ENCODE measurements around the gene GNAQ. TPM values are rescaled to one million over a fixed set of nuclear protein-coding genes. Genes with fewer than 3 reads are reported as not detected.

The GNAQ gene
- total RNA-seq, 1 experiment from 2014 or later, result 28.7 TPM

DNA sequence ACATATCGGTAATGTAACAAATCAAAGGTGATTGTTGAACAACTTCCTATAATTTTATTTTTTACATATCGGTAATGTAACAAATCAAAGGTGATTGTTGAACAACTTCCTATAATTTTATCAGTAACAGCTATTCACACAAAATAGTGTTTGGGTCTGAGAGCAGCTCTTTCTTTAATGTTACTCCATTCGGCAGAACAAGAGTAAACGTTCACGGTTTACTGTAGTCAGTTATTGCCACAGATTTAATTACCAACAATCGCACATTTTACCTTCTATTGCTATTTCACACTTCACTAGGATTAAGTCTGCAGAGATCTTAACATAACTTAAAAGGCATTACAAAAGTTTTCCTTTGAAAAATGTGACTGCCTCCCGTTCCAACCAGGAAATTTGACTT is 6.4 kb downstream of the GNAQ start:
- peaks cover 70% of the 10 kb centered on the region for H3K79me2 ChIP-seq (ENCODE audit: insufficient read depth, low read length)

More for the DNA sequence above, 6.4 kb downstream of the GNAQ start:
- DNase-seq (ENCODE audit: low read depth, low spot score) (no peak), ATAC-seq (no peak)
- no peaks in the 10 kb centered on the region for H3K27me3 ChIP-seq (ENCODE audit: insufficient read depth, low read length)
- no peak overlapping the region for H3K9ac ChIP-seq (ENCODE audit: low read length)
- no peaks in the 10 kb centered on the region for H3K9me2 ChIP-seq (ENCODE audit: insufficient read depth)
- TF ChIP-seq CBX3 (IDR thresholded peaks at IDR 0.05; ENCODE audit: low read depth) (no peak), JUND (IDR thresholded peaks at IDR 0.05) (no peak), RAD21 (IDR thresholded peaks at IDR 0.05; ENCODE audit: low read depth) (no peak), EZH2 (IDR thresholded peaks at IDR 0.05) (no peak), SP1 (IDR thresholded peaks at IDR 0.05; ENCODE audit: low read depth) (no peak), CEBPB (IDR thresholded peaks at IDR 0.05; ENCODE audit: low read depth) (no peak), ELF1 (IDR thresholded peaks at IDR 0.05; ENCODE audit: borderline replicate concordance, low read depth) (no peak), EGR1 (IDR thresholded peaks at IDR 0.05; ENCODE audit: low read depth) (no peak), POLR2A (IDR thresholded peaks at IDR 0.05; ENCODE audit: borderline replicate concordance, extremely low read depth, insufficient read depth, insufficient read length) (no peak)
- TF ChIP-seq, protein P1, sequence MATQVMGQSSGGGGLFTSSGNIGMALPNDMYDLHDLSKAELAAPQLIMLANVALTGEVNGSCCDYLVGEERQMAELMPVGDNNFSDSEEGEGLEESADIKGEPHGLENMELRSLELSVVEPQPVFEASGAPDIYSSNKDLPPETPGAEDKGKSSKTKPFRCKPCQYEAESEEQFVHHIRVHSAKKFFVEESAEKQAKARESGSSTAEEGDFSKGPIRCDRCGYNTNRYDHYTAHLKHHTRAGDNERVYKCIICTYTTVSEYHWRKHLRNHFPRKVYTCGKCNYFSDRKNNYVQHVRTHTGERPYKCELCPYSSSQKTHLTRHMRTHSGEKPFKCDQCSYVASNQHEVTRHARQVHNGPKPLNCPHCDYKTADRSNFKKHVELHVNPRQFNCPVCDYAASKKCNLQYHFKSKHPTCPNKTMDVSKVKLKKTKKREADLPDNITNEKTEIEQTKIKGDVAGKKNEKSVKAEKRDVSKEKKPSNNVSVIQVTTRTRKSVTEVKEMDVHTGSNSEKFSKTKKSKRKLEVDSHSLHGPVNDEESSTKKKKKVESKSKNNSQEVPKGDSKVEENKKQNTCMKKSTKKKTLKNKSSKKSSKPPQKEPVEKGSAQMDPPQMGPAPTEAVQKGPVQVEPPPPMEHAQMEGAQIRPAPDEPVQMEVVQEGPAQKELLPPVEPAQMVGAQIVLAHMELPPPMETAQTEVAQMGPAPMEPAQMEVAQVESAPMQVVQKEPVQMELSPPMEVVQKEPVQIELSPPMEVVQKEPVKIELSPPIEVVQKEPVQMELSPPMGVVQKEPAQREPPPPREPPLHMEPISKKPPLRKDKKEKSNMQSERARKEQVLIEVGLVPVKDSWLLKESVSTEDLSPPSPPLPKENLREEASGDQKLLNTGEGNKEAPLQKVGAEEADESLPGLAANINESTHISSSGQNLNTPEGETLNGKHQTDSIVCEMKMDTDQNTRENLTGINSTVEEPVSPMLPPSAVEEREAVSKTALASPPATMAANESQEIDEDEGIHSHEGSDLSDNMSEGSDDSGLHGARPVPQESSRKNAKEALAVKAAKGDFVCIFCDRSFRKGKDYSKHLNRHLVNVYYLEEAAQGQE (IDR thresholded peaks at IDR 0.05; ENCODE audit: low read depth), result no peak
- TF ChIP-seq, protein P2, sequence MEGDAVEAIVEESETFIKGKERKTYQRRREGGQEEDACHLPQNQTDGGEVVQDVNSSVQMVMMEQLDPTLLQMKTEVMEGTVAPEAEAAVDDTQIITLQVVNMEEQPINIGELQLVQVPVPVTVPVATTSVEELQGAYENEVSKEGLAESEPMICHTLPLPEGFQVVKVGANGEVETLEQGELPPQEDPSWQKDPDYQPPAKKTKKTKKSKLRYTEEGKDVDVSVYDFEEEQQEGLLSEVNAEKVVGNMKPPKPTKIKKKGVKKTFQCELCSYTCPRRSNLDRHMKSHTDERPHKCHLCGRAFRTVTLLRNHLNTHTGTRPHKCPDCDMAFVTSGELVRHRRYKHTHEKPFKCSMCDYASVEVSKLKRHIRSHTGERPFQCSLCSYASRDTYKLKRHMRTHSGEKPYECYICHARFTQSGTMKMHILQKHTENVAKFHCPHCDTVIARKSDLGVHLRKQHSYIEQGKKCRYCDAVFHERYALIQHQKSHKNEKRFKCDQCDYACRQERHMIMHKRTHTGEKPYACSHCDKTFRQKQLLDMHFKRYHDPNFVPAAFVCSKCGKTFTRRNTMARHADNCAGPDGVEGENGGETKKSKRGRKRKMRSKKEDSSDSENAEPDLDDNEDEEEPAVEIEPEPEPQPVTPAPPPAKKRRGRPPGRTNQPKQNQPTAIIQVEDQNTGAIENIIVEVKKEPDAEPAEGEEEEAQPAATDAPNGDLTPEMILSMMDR (IDR thresholded peaks at IDR 0.05 in 2 of 3, conservative IDR thresholded peaks at IDR 0.05 in 1 of 3; ENCODE audit: borderline replicate concordance in 1 of 3, insufficient read depth in 1 of 3, low read depth in 2 of 3, low read length in 2 of 3), result no peak
- no peak overlapping the region for H3K27ac ChIP-seq (ENCODE audit: low read depth, low read length)
- no peak overlapping the region for H3K4me2 ChIP-seq (ENCODE audit: low read length)
- no peaks in the 10 kb centered on the region for H4K20me1 ChIP-seq (ENCODE audit: insufficient read depth)
- no peak overlapping the region for H2AFZ ChIP-seq (ENCODE audit: low read depth, low read length, poor library complexity, severe bottlenecking)
- ChIA-PET CTCF (interaction anchor here (1.0 to 1.7 kb wide), 2 partner anchors 10 to 21 kb away, joined by 3 to 5 read pairs; no protein-coding TSS in a partner anchor), POLR2A (no interaction called here), RAD21 (ENCODE audit: low non-redundant PET in 1 of 2, low total read pairs in 2 of 2, uncharacterized antibody in 2 of 2, unreplicated experiment in 2 of 2) (no interaction called here)
- intact Hi-C loops (cut with micrococcal nuclease), result no loop called here
- no peak overlapping the region for H3K4me3 ChIP-seq (replicated peaks in 1 of 2; ENCODE audit: low read depth in 1 of 2, low read length in 2 of 2)
- no TSS peak for BruUV-seq (replicated peaks)
- peaks cover 3 to 5% of the 10 kb centered on the region in 2 experiments; a peak in 2 of 4 replicates for H3K4me1 ChIP-seq (ENCODE audit: control insufficient read depth in 1 of 2, insufficient read depth in 2 of 2, low read length in 2 of 2)
- H3K36me3 ChIP-seq (ENCODE audit: control insufficient read depth in 1 of 2, insufficient read depth in 2 of 2, low read length in 2 of 2), result no peaks in the 10 kb centered on the region
- H3K9me3 ChIP-seq (ENCODE audit: control insufficient read depth in 1 of 2, insufficient read depth in 1 of 2, low read depth in 1 of 2, low read length in 2 of 2), result no peaks in the 10 kb centered on the region
